Thoracic aorta (tissue), 2 donors: Measurements from ENCODE around the gene TMEM204. TPM values are rescaled to one million over a fixed set of nuclear protein-coding genes. Genes with fewer than 3 reads are reported as not detected.

Source experiments
- ATAC-seq: fragments of 150-250 bp; one replicate; pipeline ENCODE4 v1.8.0; 2017; ENCODE audit warnings: low read depth; ENCODE audit not compliant: insufficient number of reproducible peaks, low FRiP score
- DNase-seq: peaks from one replicate; pipeline ENCODE4 v3.0.0-alpha.2; 2020; ENCODE audit warnings: low spot score
- H3K27ac ChIP-seq, 2 donors: fragments of 200-600 bp; sonication (generic); 1 replicate in 1 of 2; 2 replicates in 1 of 2; pipeline ENCODE4 v1.5.1; 2016; ENCODE audit warnings: mild to moderate bottlenecking in 2 of 2, moderate library complexity in 2 of 2
- H3K27me3 ChIP-seq: fragments of 200-600 bp; sonication (generic); replicated peaks from 2 replicates; pipeline ENCODE4 v1.6.0; 2016; ENCODE audit warnings: mild to moderate bottlenecking; ENCODE audit not compliant: insufficient read depth
- H3K36me3 ChIP-seq: fragments of 200-600 bp; sonication (generic); one replicate; pipeline ENCODE4 v1.5.1; 2016
- H3K4me1 ChIP-seq, 2 donors: fragments of 200-600 bp; sonication (generic); 1 replicate in 1 of 2; 2 replicates in 1 of 2; pipeline versions ENCODE4 v1.5.1 to v1.6.0; 2016; ENCODE audit warnings: low read depth in 2 of 2, mild to moderate bottlenecking in 1 of 2; ENCODE audit not compliant: control insufficient read depth in 1 of 2
- H3K4me3 ChIP-seq: fragments of 200-600 bp; sonication (generic); 2 replicates; pipeline ENCODE4 v1.5.1; 2016; ENCODE audit warnings: mild to moderate bottlenecking
- H3K9me3 ChIP-seq: fragments of 200-600 bp; sonication (generic); 2 replicates; pipeline ENCODE4 v1.5.1; 2016
- total RNA-seq, 2 donors: library from RNA; depleted of rRNA; stranded (reverse); fragments of >200 nt; gene quantifications; one replicate each; pipeline versions ENCODE4 v1.1.0 to v1.2.3, GENCODE V29; 2016
- TF ChIP-seq, protein P1 (sequence below): fragments of 200-600 bp; sonication (generic); IDR thresholded peaks from one replicate; pipeline ENCODE4 v1.5.1; 2019; ENCODE audit warnings: antibody characterized with exemption

Gene TMEM204
- total RNA-seq, 2 donors from 2014 or later: 111 to 125 TPM

DNA sequence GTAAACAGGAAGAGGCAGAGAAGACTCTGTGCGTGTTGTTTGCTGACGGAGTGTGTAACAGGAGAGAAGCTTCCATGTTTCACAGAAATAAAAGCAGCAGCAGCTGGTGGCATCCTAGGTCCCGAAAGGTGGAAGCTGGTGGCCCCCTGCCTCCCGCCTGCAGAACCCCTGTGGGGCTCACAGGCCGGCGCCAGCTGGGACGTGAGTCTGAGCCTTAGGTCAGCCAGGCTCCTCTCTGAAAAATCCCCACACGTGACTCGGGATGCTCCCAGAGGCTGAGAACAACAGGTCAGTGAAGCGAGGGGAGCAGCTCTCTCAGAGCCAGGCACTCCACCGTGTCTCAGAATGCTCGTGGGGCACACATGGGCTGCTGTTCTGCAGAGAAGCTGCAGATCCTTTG is 27.4 kb downstream of the TMEM204 start:
- no peak for ATAC-seq

DNA sequence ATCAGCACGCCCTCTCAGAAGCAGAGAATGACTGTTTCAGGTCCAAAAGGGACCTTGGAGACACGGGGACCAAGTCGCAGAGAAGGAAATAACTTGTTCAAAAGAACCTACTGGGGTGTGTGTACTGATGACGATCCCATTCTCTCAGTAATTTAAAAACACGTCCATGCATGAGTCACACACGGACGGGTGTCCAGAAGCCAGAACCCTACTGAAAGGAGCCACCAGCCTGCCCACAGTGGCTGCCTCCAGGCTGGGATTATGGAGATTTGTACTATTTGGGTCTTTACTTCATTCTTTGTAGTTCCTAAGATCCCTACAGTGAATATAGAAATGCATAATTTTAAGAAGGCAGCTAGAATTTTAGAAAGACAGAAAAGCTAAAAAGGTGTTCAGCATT is 27.8 kb downstream of the TMEM204 start:
- no peaks in the 10 kb centered on the region for H3K27me3 ChIP-seq
- H3K27ac ChIP-seq: no peak overlapping the region
- TF ChIP-seq, protein P1, sequence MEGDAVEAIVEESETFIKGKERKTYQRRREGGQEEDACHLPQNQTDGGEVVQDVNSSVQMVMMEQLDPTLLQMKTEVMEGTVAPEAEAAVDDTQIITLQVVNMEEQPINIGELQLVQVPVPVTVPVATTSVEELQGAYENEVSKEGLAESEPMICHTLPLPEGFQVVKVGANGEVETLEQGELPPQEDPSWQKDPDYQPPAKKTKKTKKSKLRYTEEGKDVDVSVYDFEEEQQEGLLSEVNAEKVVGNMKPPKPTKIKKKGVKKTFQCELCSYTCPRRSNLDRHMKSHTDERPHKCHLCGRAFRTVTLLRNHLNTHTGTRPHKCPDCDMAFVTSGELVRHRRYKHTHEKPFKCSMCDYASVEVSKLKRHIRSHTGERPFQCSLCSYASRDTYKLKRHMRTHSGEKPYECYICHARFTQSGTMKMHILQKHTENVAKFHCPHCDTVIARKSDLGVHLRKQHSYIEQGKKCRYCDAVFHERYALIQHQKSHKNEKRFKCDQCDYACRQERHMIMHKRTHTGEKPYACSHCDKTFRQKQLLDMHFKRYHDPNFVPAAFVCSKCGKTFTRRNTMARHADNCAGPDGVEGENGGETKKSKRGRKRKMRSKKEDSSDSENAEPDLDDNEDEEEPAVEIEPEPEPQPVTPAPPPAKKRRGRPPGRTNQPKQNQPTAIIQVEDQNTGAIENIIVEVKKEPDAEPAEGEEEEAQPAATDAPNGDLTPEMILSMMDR: no peak
- no peak for ATAC-seq
- peaks cover 27% of the 10 kb centered on the region for H3K36me3 ChIP-seq
- DNase-seq: no peak
- no peaks in the 10 kb centered on the region for H3K9me3 ChIP-seq
- H3K4me1 ChIP-seq: peaks cover 0 to 9% of the 10 kb centered on the region in 2 donors
- no peak overlapping the region for H3K4me3 ChIP-seq

More for the DNA sequence above, 27.4 kb downstream of the TMEM204 start:
- no peaks in the 10 kb centered on the region for H3K9me3 ChIP-seq
- peaks cover 0 to 13% of the 10 kb centered on the region in 2 donors for H3K4me1 ChIP-seq
- H3K36me3 ChIP-seq: peaks cover 29% of the 10 kb centered on the region
- no peaks in the 10 kb centered on the region for H3K27me3 ChIP-seq
- no peak overlapping the region for H3K27ac ChIP-seq
- TF ChIP-seq, protein P1: no peak
- H3K4me3 ChIP-seq: no peak overlapping the region
- no peak for DNase-seq

DNA sequence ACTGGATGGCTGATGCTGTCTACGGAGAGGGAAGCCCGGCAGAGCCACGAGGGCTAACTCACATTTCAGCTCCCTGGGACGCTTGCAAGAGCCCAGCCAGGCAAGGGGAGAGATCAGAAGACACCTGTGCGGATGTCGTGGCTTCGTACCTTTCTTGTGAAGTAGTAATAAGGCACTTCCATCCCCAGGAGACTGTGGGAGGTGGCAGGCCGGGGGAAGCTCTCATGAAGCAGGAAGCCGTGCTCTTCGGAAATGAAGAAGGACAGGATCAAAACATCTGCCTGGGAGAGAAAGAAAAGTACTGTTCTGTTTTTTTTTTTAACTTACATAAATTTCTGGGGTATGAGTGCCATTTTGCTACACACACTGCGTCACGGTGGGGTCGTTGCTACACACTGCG is 28.4 kb downstream of the TMEM204 start:
- peaks cover 27% of the 10 kb centered on the region for H3K36me3 ChIP-seq
- ATAC-seq: no peak

DNA sequence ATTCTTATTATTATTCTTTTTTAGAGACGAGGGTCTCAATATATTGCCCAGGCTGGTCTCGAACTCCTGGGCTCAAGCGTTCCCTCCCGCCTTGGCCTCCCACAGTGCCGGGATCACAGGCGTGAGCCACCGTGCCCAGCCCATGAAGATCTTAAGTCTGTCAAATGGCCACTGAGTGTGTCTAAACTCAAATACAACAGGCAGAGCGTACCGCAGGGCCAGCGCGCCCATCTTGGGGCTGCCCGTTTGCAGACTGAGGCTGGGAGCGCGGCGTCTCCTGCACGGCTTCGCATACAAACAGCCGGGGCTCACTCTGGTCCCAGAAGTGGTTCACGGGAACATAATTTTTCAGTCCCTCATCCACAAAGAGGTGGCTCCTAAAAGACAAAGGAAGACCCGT is 30.3 kb downstream of the TMEM204 start:
- Histone ChIP-seq H3K27ac (no peak overlapping the region), H3K4me1 (no peaks in the 10 kb centered on the region), H3K4me3 (no peak overlapping the region), H3K27me3 (no peaks in the 10 kb centered on the region), H3K9me3 (no peaks in the 10 kb centered on the region), H3K36me3 (peaks cover 9% of the 10 kb centered on the region)
- ATAC-seq (no peak), DNase-seq (no peak)
- TF ChIP-seq, protein P1: no peak

More for the DNA sequence above, 28.4 kb downstream of the TMEM204 start:
- H3K27ac ChIP-seq: no peak overlapping the region
- H3K27me3 ChIP-seq: no peaks in the 10 kb centered on the region
- DNase-seq: no peak
- H3K4me3 ChIP-seq: no peak overlapping the region
- TF ChIP-seq, protein P1: no peak
- peaks cover 0 to 3% of the 10 kb centered on the region in 2 donors for H3K4me1 ChIP-seq
- no peaks in the 10 kb centered on the region for H3K9me3 ChIP-seq

DNA sequence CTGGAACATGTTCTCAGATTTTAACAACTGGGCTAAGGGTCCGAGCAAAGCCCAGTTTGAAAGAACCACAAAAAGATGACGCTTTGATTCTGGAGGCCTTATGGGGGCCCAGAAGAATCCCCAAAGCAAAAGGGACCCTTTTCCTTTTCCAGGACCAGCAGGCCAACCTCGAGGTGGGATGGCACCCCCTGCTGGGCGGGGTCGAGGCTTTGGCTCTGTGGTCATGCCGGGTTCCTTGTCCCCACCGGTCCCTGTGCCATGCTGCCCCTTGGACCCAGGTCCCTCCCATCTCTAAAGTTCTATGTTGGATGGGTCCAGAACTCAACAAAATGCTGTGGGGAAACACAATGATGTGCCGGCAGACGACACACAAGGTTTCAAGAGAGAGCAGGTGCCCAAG is 30.9 kb downstream of the TMEM204 start:
- TF ChIP-seq, protein P1: peak; percentile 25
- Histone ChIP-seq H3K27ac (no peak overlapping the region), H3K36me3 (peaks cover 7% of the 10 kb centered on the region), H3K9me3 (no peaks in the 10 kb centered on the region), H3K27me3 (no peaks in the 10 kb centered on the region), H3K4me3 (no peak overlapping the region), H3K4me1 (no peaks in the 10 kb centered on the region)
- DNase-seq (no peak), ATAC-seq (no peak)
